Vagina (tissue), 2 donors: Measurements from ENCODE around the gene NSUN7.

Experiments used
- POLR2AphosphoS5 ChIP-seq, 2 donors: sonication (generic); formaldehyde crosslinking; IDR thresholded peaks; one replicate each; pipeline ENCODE4 v1.9.0; 2017; ENCODE audit warnings: antibody characterized with exemption in 2 of 2, mild to moderate bottlenecking in 2 of 2, low read depth in 1 of 2; ENCODE audit not compliant: insufficient read depth in 1 of 2
- TF ChIP-seq, protein P1 (sequence below), 3 experiments: fragments of 450-650 bp in 2 of 3; fragments of 200-600 bp in 1 of 3; sonication (generic) in 1 of 3; IDR thresholded peaks; one replicate each; pipeline ENCODE4 v1.5.1; 2017 to 2019; ENCODE audit warnings: antibody characterized with exemption in 3 of 3, mild to moderate bottlenecking in 2 of 3, moderate library complexity in 2 of 3

GRCh38 chr4:40745285-40745984 is 4.3 kb upstream of the NSUN7 start:
- TF ChIP-seq POLR2AphosphoS5 (IDR thresholded peaks at IDR 0.05; ENCODE audit: insufficient read depth in 1 of 2, low read depth in 1 of 2): no peak
- TF ChIP-seq, protein P1, sequence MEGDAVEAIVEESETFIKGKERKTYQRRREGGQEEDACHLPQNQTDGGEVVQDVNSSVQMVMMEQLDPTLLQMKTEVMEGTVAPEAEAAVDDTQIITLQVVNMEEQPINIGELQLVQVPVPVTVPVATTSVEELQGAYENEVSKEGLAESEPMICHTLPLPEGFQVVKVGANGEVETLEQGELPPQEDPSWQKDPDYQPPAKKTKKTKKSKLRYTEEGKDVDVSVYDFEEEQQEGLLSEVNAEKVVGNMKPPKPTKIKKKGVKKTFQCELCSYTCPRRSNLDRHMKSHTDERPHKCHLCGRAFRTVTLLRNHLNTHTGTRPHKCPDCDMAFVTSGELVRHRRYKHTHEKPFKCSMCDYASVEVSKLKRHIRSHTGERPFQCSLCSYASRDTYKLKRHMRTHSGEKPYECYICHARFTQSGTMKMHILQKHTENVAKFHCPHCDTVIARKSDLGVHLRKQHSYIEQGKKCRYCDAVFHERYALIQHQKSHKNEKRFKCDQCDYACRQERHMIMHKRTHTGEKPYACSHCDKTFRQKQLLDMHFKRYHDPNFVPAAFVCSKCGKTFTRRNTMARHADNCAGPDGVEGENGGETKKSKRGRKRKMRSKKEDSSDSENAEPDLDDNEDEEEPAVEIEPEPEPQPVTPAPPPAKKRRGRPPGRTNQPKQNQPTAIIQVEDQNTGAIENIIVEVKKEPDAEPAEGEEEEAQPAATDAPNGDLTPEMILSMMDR (IDR thresholded peaks at IDR 0.05): no peak
